ENCODE measurements around the gene NFKB1.

NFKB1 gene

GRCh38 chr4:102529977-102530376 lies 28.8 kb downstream of the NFKB1 start:
- no peaks in the 10 kb centered on the region for H3K9me3 ChIP-seq (ENCODE audit: control insufficient read depth, insufficient read depth, low read depth, low read length)
- no peaks in the 10 kb centered on the region for H3K36me3 ChIP-seq (ENCODE audit: control insufficient read depth, insufficient read depth, low read length)
- H3K9ac ChIP-seq (ENCODE audit: low read length), result no peak overlapping the region
- H3K27me3 ChIP-seq (ENCODE audit: control insufficient read depth, insufficient read depth, low read length), result no peaks in the 10 kb centered on the region
- H3K4me1 ChIP-seq (ENCODE audit: control insufficient read depth, insufficient read depth, low read length), result peaks cover 7% of the 10 kb centered on the region; the same call in 1 of the 2 replicates
- H3K27ac ChIP-seq (ENCODE audit: low read depth, low read length), result no peak overlapping the region
- no peak overlapping the region for H3K4me3 ChIP-seq (ENCODE audit: low read depth, low read length)

DNA sequence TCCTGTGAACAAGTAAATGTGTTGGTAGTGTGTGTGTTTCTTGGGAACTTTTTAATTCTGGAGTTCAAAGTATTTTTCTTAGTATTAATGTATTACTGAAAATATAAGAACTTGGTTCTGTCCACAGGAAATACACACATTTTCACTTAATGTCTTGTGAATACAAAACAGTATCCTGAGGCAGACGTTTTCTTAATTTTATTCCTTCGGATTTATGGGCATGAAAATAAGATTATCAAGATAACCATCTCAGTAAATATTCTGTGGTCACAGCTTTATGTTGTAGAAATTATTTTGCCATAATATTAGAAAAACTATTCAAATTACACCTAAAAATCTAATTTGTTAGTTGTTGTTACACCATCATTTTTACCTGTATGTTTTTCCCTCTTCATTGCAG lies 29.8 kb downstream of the NFKB1 start:
- Histone ChIP-seq H3K36me3 (ENCODE audit: control insufficient read depth, insufficient read depth, low read length) (no peaks in the 10 kb centered on the region), H3K4me1 (ENCODE audit: control insufficient read depth, insufficient read depth, low read length) (peaks cover 7% of the 10 kb centered on the region; the same call in 1 of the 2 replicates), H3K9me3 (ENCODE audit: control insufficient read depth, insufficient read depth, low read depth, low read length) (no peaks in the 10 kb centered on the region), H3K27me3 (ENCODE audit: control insufficient read depth, insufficient read depth, low read length) (no peaks in the 10 kb centered on the region), H3K27ac (ENCODE audit: low read depth, low read length) (no peak overlapping the region), H3K9ac (ENCODE audit: low read length) (no peak overlapping the region), H3K4me3 (ENCODE audit: low read depth, low read length) (no peak overlapping the region)

DNA sequence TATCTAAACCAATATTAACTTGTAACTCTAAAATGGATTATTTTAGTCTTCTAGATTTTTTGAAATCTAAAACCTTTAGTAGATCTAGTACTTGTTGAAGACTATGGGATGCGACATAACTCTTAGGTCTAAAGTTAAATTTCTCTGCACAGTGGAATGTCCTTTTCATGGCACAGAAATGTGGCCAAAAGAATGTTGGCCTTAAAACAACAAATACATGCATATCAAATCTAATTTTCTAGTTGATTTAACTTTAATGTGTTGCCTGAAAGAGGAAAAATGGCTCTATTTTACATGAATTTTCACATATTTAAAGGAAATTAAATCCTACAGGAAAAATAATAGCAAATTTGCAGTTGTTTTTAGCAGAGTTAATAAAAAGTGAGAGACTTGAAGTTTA lies 30.3 kb downstream of the NFKB1 start:
- peaks cover 7% of the 10 kb centered on the region; the same call in 1 of the 2 replicates for H3K4me1 ChIP-seq (ENCODE audit: control insufficient read depth, insufficient read depth, low read length)
- no peak overlapping the region for H3K27ac ChIP-seq (ENCODE audit: low read depth, low read length)
- H3K9ac ChIP-seq (ENCODE audit: low read length), result no peak overlapping the region
- no peaks in the 10 kb centered on the region for H3K9me3 ChIP-seq (ENCODE audit: control insufficient read depth, insufficient read depth, low read depth, low read length)
- no peaks in the 10 kb centered on the region for H3K27me3 ChIP-seq (ENCODE audit: control insufficient read depth, insufficient read depth, low read length)
- no peak overlapping the region for H3K4me3 ChIP-seq (ENCODE audit: low read depth, low read length)
- no peaks in the 10 kb centered on the region for H3K36me3 ChIP-seq (ENCODE audit: control insufficient read depth, insufficient read depth, low read length)

- Histone ChIP-seq H3K27ac (ENCODE audit: low read depth, low read length) (no peak overlapping the region), H3K9me3 (ENCODE audit: control insufficient read depth, insufficient read depth, low read depth, low read length) (no peaks in the 10 kb centered on the region), H3K27me3 (ENCODE audit: control insufficient read depth, insufficient read depth, low read length) (no peaks in the 10 kb centered on the region), H3K4me1 (ENCODE audit: control insufficient read depth, insufficient read depth, low read length) (peaks cover 1% of the 10 kb centered on the region; the same call in 1 of the 2 replicates), H3K36me3 (ENCODE audit: control insufficient read depth, insufficient read depth, low read length) (no peaks in the 10 kb centered on the region), H3K9ac (ENCODE audit: low read length) (no peak overlapping the region), H3K4me3 (ENCODE audit: low read depth, low read length) (no peak overlapping the region)
These were observed 32.2 kb downstream of the NFKB1 start for GRCh38 chr4:102533348-102533747.

DNA sequence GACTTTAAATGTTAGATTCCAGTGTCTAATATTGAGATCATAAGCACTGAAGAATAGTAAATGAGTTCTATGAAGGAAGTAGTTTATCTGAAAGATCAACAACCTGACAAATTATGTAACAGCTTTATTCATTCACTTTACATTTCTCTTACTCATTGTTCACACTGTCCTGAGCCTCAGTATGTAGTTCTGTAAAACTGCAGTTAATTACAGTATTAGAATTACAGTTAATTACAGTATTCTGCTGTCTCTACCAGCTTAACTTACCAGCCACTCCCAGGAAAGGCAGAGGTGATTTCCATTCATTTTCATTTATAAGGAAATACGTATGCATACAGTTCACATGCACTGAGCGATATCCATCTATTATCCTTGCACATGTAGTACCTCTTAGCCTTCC lies 32.7 kb downstream of the NFKB1 start:
- Histone ChIP-seq H3K27me3 (ENCODE audit: control insufficient read depth, insufficient read depth, low read length) (no peaks in the 10 kb centered on the region), H3K4me1 (ENCODE audit: control insufficient read depth, insufficient read depth, low read length) (no peaks in the 10 kb centered on the region), H3K27ac (ENCODE audit: low read depth, low read length) (no peak overlapping the region), H3K4me3 (ENCODE audit: low read depth, low read length) (no peak overlapping the region), H3K9ac (ENCODE audit: low read length) (no peak overlapping the region), H3K36me3 (ENCODE audit: control insufficient read depth, insufficient read depth, low read length) (no peaks in the 10 kb centered on the region), H3K9me3 (ENCODE audit: control insufficient read depth, insufficient read depth, low read depth, low read length) (no peaks in the 10 kb centered on the region)

DNA sequence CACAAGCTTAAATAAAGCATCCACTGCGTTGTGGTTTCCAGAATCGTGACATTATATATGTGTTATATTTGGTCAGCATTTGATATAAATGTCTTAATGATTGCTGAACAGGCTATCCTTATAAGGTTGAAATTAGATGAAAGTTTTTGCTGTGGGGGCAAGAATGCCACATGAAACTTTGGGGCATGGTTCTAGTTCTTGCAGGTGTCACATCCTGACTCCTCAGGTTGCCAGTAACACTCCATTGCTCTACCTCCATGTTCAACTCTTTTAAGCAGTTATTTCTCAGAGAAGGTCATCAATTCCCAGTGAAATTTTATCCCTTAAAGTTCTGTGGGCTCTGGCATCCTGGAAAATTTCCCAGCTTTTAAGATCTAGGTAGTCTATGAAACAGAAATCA lies 33.7 kb downstream of the NFKB1 start:
- Histone ChIP-seq H3K9ac (ENCODE audit: low read length) (no peak overlapping the region), H3K36me3 (ENCODE audit: control insufficient read depth, insufficient read depth, low read length) (no peaks in the 10 kb centered on the region), H3K9me3 (ENCODE audit: control insufficient read depth, insufficient read depth, low read depth, low read length) (no peaks in the 10 kb centered on the region), H3K27me3 (ENCODE audit: control insufficient read depth, insufficient read depth, low read length) (no peaks in the 10 kb centered on the region), H3K27ac (ENCODE audit: low read depth, low read length) (no peak overlapping the region), H3K4me1 (ENCODE audit: control insufficient read depth, insufficient read depth, low read length) (no peaks in the 10 kb centered on the region), H3K4me3 (ENCODE audit: low read depth, low read length) (no peak overlapping the region)

DNA sequence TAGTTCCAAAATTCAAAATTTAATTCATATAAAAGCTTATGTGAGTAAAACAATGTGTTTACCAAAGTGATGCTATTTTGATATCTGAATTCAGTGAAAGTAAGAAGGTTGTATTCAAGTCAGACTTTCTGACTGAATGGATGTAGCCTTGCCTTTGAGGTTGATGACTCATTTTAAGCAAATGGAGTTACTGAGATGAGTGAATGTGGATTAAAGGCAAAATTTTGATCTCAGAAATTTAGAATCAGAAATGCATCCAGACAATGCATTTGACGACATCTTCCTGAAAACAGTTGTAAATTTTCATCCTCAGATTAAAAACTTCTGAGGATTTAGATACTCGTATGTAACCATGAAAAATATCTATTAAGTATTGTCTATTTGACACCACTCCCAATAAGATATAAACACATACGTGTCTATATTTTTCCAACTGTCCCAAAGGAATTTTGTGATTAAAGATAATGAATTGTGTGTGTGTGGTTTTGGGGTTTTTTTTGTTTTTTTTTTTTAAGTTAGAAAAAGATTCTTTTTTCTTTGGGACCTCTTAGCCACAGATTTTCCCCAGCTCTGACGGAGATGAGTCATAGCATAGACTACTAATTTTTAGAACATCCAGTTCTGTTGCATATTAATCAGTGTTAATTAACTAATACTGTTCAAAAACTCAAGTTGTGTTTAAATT lies 34.4 kb downstream of the NFKB1 start:
- Histone ChIP-seq H3K4me1 (ENCODE audit: control insufficient read depth, insufficient read depth, low read length) (no peaks in the 10 kb centered on the region), H3K9ac (ENCODE audit: low read length) (no peak overlapping the region), H3K27ac (ENCODE audit: low read depth, low read length) (no peak overlapping the region), H3K4me3 (ENCODE audit: low read depth, low read length) (no peak overlapping the region), H3K27me3 (ENCODE audit: control insufficient read depth, insufficient read depth, low read length) (no peaks in the 10 kb centered on the region), H3K9me3 (ENCODE audit: control insufficient read depth, insufficient read depth, low read depth, low read length) (no peaks in the 10 kb centered on the region), H3K36me3 (ENCODE audit: control insufficient read depth, insufficient read depth, low read length) (no peaks in the 10 kb centered on the region)

GRCh38 chr4:102536768-102537167 lies 35.6 kb downstream of the NFKB1 start:
- Histone ChIP-seq H3K4me3 (ENCODE audit: low read depth, low read length) (no peak overlapping the region), H3K27me3 (ENCODE audit: control insufficient read depth, insufficient read depth, low read length) (no peaks in the 10 kb centered on the region), H3K36me3 (ENCODE audit: control insufficient read depth, insufficient read depth, low read length) (no peaks in the 10 kb centered on the region), H3K4me1 (ENCODE audit: control insufficient read depth, insufficient read depth, low read length) (no peaks in the 10 kb centered on the region), H3K9ac (ENCODE audit: low read length) (no peak overlapping the region), H3K9me3 (ENCODE audit: control insufficient read depth, insufficient read depth, low read depth, low read length) (no peaks in the 10 kb centered on the region), H3K27ac (ENCODE audit: low read depth, low read length) (no peak overlapping the region)

- Histone ChIP-seq H3K27me3 (ENCODE audit: control insufficient read depth, insufficient read depth, low read length) (no peaks in the 10 kb centered on the region), H3K27ac (ENCODE audit: low read depth, low read length) (no peak overlapping the region), H3K9ac (ENCODE audit: low read length) (no peak overlapping the region), H3K9me3 (ENCODE audit: control insufficient read depth, insufficient read depth, low read depth, low read length) (no peaks in the 10 kb centered on the region), H3K4me1 (ENCODE audit: control insufficient read depth, insufficient read depth, low read length) (no peaks in the 10 kb centered on the region), H3K36me3 (ENCODE audit: control insufficient read depth, insufficient read depth, low read length) (no peaks in the 10 kb centered on the region), H3K4me3 (ENCODE audit: low read depth, low read length) (no peak overlapping the region)
These were observed 36.1 kb downstream of the NFKB1 start for GRCh38 chr4:102537269-102537668.

DNA sequence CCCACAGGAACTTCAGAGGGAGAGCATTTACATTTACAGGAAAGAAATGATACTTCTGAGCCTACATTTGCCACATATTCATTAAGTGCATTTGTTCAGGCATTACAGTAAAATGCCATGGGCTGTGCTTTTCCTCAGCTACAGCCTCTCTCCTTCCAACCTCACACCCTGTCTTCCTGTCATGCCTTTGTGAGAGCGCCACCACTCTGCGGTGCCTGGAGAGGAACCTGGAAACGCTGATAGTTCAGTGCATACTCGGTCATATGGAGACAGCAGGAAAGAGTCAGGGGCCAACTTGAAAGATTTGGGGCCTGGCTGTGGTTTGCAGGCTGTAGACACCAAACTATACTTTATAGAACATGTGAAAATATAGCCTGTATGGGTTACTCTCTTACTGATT lies 40.5 kb downstream of the NFKB1 start:
- no peak overlapping the region for H3K27ac ChIP-seq (ENCODE audit: low read depth, low read length)

DNA sequence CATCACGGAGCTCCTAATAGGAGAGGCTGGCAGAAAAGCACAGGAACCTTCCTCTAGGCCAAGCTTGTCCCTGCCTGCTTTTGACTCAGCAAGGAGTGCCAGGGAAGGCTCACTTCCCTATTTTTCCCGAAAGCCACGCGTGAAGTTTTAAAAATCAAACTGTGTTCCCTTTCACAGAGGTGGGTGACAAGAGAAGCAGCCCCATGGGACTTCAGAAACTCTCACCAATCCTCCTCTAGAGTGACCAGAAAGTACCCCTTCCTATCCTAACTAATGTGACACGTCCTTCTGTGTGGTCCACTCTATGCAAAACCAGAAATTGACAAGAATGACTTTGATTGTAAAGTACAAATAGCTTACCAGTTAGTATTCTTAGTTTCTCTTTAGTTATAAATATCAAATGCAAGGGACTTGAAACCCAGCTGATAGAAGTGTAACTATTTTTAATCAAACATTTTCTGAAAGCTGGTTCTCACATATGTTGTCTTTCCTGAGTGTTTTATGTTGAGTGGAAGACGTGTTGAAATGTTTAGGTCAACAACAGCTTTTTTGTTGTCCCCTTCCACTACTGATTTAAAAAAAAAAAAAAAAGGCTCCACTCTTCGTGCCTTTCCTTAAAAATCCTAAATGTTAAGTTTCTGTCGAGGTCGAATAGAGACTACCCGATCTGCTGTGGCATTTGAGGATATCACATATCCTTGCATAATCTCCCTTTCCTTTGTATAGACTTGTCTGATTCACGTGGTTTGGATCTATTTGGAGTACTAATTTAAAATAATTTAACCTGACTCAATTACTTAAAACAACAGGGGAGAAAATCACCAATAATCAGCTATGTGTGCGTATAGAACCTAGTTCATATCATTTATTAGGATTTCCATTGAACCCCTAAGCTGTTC lies 42.1 kb downstream of the NFKB1 start:
- Histone ChIP-seq H3K4me3 (ENCODE audit: low read depth, low read length) (no peak overlapping the region), H3K9me3 (ENCODE audit: control insufficient read depth, insufficient read depth, low read depth, low read length) (no peaks in the 10 kb centered on the region), H3K27me3 (ENCODE audit: control insufficient read depth, insufficient read depth, low read length) (no peaks in the 10 kb centered on the region), H3K4me1 (ENCODE audit: control insufficient read depth, insufficient read depth, low read length) (no peaks in the 10 kb centered on the region), H3K36me3 (ENCODE audit: control insufficient read depth, insufficient read depth, low read length) (no peaks in the 10 kb centered on the region), H3K9ac (ENCODE audit: low read length) (no peak overlapping the region), H3K27ac (ENCODE audit: low read depth, low read length) (no peak overlapping the region)

More for the DNA sequence above, 40.5 kb downstream of the NFKB1 start:
- Histone ChIP-seq H3K9ac (ENCODE audit: low read length) (no peak overlapping the region), H3K27me3 (ENCODE audit: control insufficient read depth, insufficient read depth, low read length) (no peaks in the 10 kb centered on the region), H3K4me3 (ENCODE audit: low read depth, low read length) (no peak overlapping the region), H3K9me3 (ENCODE audit: control insufficient read depth, insufficient read depth, low read depth, low read length) (no peaks in the 10 kb centered on the region), H3K4me1 (ENCODE audit: control insufficient read depth, insufficient read depth, low read length) (no peaks in the 10 kb centered on the region), H3K36me3 (ENCODE audit: control insufficient read depth, insufficient read depth, low read length) (no peaks in the 10 kb centered on the region)
